ENCODE data around the gene PARD3.

GRCh38 chr10:34156781-34157425, 658.2 kb downstream of the PARD3 start:
- no peak for TF ChIP-seq CTCF (conservative IDR thresholded peaks at IDR 0.05; ENCODE audit: low read length)
- TF ChIP-seq EZH2phosphoT487 (IDR thresholded peaks at IDR 0.05; ENCODE audit: borderline replicate concordance) = no peak

All from Loucy (cell line).